GM12874 (cell line): ENCODE data around the gene NRG4.

ENCODE experiments used
- TF ChIP-seq, protein P1 (sequence below): IDR thresholded peaks from 2 replicates; pipeline ENCODE4 v1.5.1; 2011; ENCODE audit warnings: low read depth, mild to moderate bottlenecking, control low read depth, low read length, moderate library complexity; ENCODE audit not compliant: insufficient read depth

Gene NRG4

GRCh38 chr15:75923756-75924155 is 88.5 kb downstream of the NRG4 start:
- TF ChIP-seq, protein P1, sequence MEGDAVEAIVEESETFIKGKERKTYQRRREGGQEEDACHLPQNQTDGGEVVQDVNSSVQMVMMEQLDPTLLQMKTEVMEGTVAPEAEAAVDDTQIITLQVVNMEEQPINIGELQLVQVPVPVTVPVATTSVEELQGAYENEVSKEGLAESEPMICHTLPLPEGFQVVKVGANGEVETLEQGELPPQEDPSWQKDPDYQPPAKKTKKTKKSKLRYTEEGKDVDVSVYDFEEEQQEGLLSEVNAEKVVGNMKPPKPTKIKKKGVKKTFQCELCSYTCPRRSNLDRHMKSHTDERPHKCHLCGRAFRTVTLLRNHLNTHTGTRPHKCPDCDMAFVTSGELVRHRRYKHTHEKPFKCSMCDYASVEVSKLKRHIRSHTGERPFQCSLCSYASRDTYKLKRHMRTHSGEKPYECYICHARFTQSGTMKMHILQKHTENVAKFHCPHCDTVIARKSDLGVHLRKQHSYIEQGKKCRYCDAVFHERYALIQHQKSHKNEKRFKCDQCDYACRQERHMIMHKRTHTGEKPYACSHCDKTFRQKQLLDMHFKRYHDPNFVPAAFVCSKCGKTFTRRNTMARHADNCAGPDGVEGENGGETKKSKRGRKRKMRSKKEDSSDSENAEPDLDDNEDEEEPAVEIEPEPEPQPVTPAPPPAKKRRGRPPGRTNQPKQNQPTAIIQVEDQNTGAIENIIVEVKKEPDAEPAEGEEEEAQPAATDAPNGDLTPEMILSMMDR, result no peak

- TF ChIP-seq, protein P1, result no peak
Observed at GRCh38 chr15:75921732-75922703, 90.2 kb downstream of the NRG4 start.

DNA sequence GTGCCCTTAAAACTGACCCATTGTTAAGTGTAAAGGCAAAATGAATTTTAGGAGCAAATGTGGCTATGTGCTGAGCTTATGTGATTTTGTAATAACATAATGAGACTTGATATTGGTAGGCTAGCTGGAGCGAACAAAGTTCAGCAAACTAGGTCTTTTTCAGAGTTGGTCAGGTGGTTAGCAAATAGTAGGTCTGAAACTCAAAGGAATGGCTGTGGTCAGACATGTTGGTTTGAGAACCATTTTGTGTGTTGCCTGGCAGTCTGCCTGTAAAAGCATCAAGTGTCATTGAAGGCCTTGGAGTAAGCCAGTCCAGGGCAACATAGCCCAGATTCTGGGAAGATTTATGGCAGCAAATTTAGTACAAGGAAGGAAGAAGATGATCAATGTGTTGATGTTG is 92.1 kb downstream of the NRG4 start:
- TF ChIP-seq, protein P1, result no peak

DNA sequence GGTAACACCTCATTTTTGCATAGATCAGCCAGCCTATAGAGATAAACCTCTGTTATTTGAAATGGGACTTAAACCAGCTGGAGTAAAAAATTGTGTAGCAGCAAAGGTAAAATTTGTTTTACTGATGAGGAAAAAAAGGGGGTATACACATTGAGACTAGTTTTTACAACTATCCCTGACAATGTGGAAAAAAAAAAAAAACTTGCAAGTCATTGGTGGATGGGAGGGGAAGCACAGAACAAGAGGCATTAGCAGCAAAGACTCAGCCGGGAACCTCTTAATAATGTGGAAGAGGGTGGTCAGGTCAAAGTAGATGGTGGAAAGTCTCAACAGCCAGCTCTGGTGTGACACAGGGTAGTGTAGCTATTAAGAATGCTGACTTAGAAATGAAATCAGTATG is 94.1 kb downstream of the NRG4 start:
- TF ChIP-seq, protein P1, result no peak

GRCh38 chr15:75916978-75917377 is 95.2 kb downstream of the NRG4 start:
- TF ChIP-seq, protein P1, result no peak

DNA sequence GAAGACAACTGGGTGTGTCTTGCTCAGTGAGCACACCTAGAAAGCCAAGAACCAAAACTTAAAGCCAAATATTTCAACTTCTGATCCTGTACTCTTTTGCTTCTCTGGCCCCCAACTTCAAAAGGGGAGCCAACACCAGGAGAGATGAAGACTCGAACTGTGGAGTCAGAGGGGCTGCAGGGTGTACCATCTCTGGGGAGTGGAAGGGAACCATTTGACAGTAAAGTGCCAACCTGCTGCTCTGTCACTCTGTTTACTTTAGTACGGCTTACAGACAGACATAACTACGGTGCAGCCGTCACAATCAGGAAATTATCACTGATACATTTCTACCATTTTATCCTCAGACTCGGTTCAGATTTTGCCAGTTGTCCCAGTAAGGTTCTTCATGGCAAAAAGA is 107.0 kb downstream of the NRG4 start:
- TF ChIP-seq, protein P1, result no peak

- TF ChIP-seq, protein P1, result no peak
Observed at GRCh38 chr15:75903331-75904239, 108.6 kb downstream of the NRG4 start, which contains the start of gene FBXO22. TSS of gene FBXO22 (plus strand) at chr15:75903878. CDS start at chr15:75903964, 86 bp downstream.
